Activated naive CD8-positive, alpha-beta T cell treated with anti-CD3 and anti-CD28 coated beads, Interleukin-2, amount 50 U/mL, for 16 hours (primary cell): ENCODE measurements around the gene DST.

Experiments
- DNase-seq: peaks from one replicate; pipeline ENCODE4 v3.0.0-alpha.2; 2020; ENCODE audit warnings: low read depth, low spot score

The DST gene

GRCh38 chr6:56642366-56643261 lies at the start of gene DST:
Gene DST, minus strand, starts transcription at chr6:56642889.
- no peak for DNase-seq

GRCh38 chr6:56691814-56692213 lies 49.1 kb upstream of the DST start:
- DNase-seq: no peak

GRCh38 chr6:56691286-56691595 lies 48.6 kb upstream of the DST start:
- DNase-seq: no peak

- DNase-seq: no peak
These were observed 48.0 kb upstream of the DST start for GRCh38 chr6:56690519-56691285.

GRCh38 chr6:56689663-56690062 lies 47.0 kb upstream of the DST start:
- no peak for DNase-seq

GRCh38 chr6:56689114-56689513 lies 46.4 kb upstream of the DST start:
- DNase-seq: no peak

GRCh38 chr6:56688521-56688920 lies 45.8 kb upstream of the DST start:
- DNase-seq: no peak

GRCh38 chr6:56687551-56687950 lies 44.9 kb upstream of the DST start:
- no peak for DNase-seq

- DNase-seq: no peak
These were observed 43.7 kb upstream of the DST start for GRCh38 chr6:56686429-56686828.

GRCh38 chr6:56685994-56686393 lies 43.3 kb upstream of the DST start:
- no peak for DNase-seq

- DNase-seq: no peak
These were observed 42.5 kb upstream of the DST start for GRCh38 chr6:56685102-56685733.

GRCh38 chr6:56684342-56685101 lies 41.8 kb upstream of the DST start:
- no peak for DNase-seq

GRCh38 chr6:56683882-56684281 lies 41.2 kb upstream of the DST start:
- no peak for DNase-seq

GRCh38 chr6:56682635-56683034 lies 39.9 kb upstream of the DST start:
- DNase-seq: no peak

GRCh38 chr6:56677559-56677958 lies 34.9 kb upstream of the DST start:
- DNase-seq: no peak

GRCh38 chr6:56671651-56672461 lies 29.2 kb upstream of the DST start:
- no peak for DNase-seq

- DNase-seq: no peak
These were observed 28.5 kb upstream of the DST start for GRCh38 chr6:56671160-56671559.

- no peak for DNase-seq
These were observed 26.4 kb upstream of the DST start for GRCh38 chr6:56669041-56669440.

- no peak for DNase-seq
These were observed 25.5 kb upstream of the DST start for GRCh38 chr6:56668158-56668557.

- no peak for DNase-seq
These were observed 24.6 kb upstream of the DST start for GRCh38 chr6:56667336-56667735.

- no peak for DNase-seq
These were observed 21.3 kb upstream of the DST start for GRCh38 chr6:56664029-56664428.
